ENCODE data around the gene ELMO3. TPM values are rescaled to one million over a fixed set of nuclear protein-coding genes. Genes with fewer than 3 reads are reported as not detected.
A peak's percentile ranks its signal among the peaks of the same experiment; 100 is the strongest.

Gene ELMO3
- total and polyA plus RNA-seq, 3 experiments from 2014 or later = 5.0 to 5.3 TPM; not detected in 1

DNA sequence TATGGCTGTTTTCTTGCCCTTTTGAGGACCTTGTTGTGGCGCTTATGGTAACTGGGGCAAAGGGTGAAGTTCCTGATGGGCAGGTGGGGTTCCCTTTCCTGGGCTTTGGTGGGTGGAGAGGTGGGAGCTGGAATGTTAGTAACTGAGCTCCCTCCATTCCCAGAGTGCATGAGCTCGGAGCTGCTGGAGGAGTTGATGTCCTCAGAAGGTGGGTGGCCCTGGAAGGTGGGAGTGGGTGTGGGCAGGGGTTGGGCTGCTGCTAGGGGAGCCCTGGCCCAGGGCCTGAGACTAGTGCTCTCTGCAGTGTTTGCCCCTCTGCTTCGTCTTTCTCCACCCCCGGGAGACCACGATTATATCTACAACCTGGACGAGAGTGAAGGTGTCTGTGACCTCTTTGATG, 1.2 kb upstream of the ELMO3 start:
- no peak for DNase-seq
- no peak overlapping the region for H3K27ac Mint-ChIP-seq
- ChIA-PET CTCF (interaction anchor here (0.9 to 1.5 kb wide), 6 partner anchors 9 to 244 kb away, joined by 3 to 5 read pairs (median 3); partner anchors contain the start of gene FHOD1), POLR2A (no interaction called here)
- no peak overlapping the region for H3K4me3 Mint-ChIP-seq
- no peaks in the 10 kb centered on the region for H3K9me3 ChIP-seq (ENCODE audit: low read length)
- peaks cover 42% of the 10 kb centered on the region for H3K36me3 ChIP-seq (ENCODE audit: insufficient read depth, low read length)
- H3K27me3 ChIP-seq (ENCODE audit: insufficient read depth, low read length, poor library complexity, severe bottlenecking) = no peaks in the 10 kb centered on the region
- no peaks in the 10 kb centered on the region for H3K27me3 Mint-ChIP-seq
- peaks cover 13% of the 10 kb centered on the region for H3K4me1 ChIP-seq (ENCODE audit: insufficient read depth, low read length)
- no peak overlapping the region for H3K27ac ChIP-seq (ENCODE audit: low read depth, low read length)
- no peak overlapping the region for H3K4me3 ChIP-seq (ENCODE audit: low read length)
- no peaks in the 10 kb centered on the region for H3K9me3 Mint-ChIP-seq
- peaks cover 23 to 49% (median 40%) of the 10 kb centered on the region in 3 donors for H3K4me1 Mint-ChIP-seq
- H3K36me3 Mint-ChIP-seq = peaks cover 8 to 82% (median 11%) of the 10 kb centered on the region in 3 donors

DNA sequence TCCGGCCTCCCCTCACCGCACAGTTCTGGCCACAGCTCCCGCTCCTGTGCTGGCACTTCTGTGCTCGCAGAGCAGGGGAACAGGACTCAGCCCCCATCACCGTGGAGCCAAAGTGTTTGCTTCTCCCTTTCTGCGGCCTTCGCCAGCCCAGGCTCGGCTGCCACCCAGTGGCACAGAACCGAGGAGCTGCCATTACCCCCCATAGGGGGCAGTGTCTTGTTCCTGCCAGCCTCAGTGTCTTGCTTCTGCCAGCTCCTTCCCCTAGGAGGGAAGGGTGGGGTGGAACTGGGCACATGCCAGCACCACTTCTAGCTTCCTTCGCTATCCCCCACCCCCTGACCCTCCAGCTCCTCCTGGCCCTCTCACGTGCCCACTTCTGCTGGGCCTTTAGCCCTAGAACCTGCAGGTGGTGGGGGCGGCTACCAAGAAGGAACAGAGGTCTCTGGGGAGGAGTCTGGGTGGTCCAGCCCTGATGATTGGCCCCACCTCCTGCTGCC, 645 bp upstream of the ELMO3 start:
- Histone ChIP-seq H3K36me3 (ENCODE audit: insufficient read depth, low read length) (peaks cover 42% of the 10 kb centered on the region), H3K4me1 (ENCODE audit: insufficient read depth, low read length) (peaks cover 7% of the 10 kb centered on the region), H3K4me3 (ENCODE audit: low read length) (no peak overlapping the region), H3K27me3 (ENCODE audit: insufficient read depth, low read length, poor library complexity, severe bottlenecking) (no peaks in the 10 kb centered on the region), H3K9me3 (ENCODE audit: low read length) (no peaks in the 10 kb centered on the region), H3K27ac (ENCODE audit: low read depth, low read length) (no peak overlapping the region)
- no peak for DNase-seq
- CTCF ChIA-PET = interaction anchor here (0.9 to 1.5 kb wide), 5 partner anchors 9 to 245 kb away, joined by 3 to 4 read pairs (median 3); partner anchors contain the start of gene FHOD1
- Mint-ChIP-seq H3K27me3 (no peaks in the 10 kb centered on the region), H3K4me3 (peak overlapping the region in 1 of 7 donors; percentile 7), H3K4me1 (peaks cover 19 to 43% (median 34%) of the 10 kb centered on the region in 3 donors), H3K36me3 (peaks cover 8 to 84% (median 11%) of the 10 kb centered on the region in 3 donors), H3K27ac (peak overlapping the region in 3 of 8 donors; percentile 45 to 79 (median 67)), H3K9me3 (no peaks in the 10 kb centered on the region)
- POLR2A ChIA-PET = no interaction called here

DNA sequence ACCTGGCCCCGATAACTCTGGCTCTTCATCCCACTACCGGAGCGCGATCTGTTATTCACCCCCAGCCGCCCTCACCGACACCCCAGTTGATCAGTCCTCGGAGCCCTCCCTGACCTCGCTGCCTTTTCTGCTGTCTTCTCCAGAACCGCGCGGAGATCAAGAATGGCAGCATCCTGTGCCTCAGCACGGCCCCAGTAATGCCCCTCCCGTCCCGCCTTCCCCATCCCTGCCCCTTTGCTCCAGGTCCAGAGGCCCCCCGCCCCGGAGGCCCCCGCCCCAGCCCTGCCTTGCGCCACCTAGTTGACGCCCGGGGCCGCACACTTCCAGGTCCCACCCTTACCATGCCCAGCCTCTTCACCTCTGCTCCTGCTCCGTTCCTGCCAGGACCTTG, 872 bp downstream of the ELMO3 start:
- Histone ChIP-seq H3K36me3 (ENCODE audit: insufficient read depth, low read length) (peaks cover 36% of the 10 kb centered on the region), H3K27ac (ENCODE audit: low read depth, low read length) (no peak overlapping the region), H3K9me3 (ENCODE audit: low read length) (no peaks in the 10 kb centered on the region), H3K4me1 (ENCODE audit: insufficient read depth, low read length) (no peaks in the 10 kb centered on the region), H3K27me3 (ENCODE audit: insufficient read depth, low read length, poor library complexity, severe bottlenecking) (no peaks in the 10 kb centered on the region), H3K4me3 (ENCODE audit: low read length) (no peak overlapping the region)
- Mint-ChIP-seq H3K9me3 (no peaks in the 10 kb centered on the region), H3K27me3 (no peaks in the 10 kb centered on the region), H3K36me3 (peaks cover 8 to 78% (median 11%) of the 10 kb centered on the region in 3 donors), H3K4me3 (no peak overlapping the region), H3K4me1 (peaks cover 9 to 28% (median 22%) of the 10 kb centered on the region in 3 donors), H3K27ac (peak overlapping the region in 1 of 8 donors; percentile 20)
- ChIA-PET POLR2A (no interaction called here), CTCF (no interaction called here)
- DNase-seq = no peak

DNA sequence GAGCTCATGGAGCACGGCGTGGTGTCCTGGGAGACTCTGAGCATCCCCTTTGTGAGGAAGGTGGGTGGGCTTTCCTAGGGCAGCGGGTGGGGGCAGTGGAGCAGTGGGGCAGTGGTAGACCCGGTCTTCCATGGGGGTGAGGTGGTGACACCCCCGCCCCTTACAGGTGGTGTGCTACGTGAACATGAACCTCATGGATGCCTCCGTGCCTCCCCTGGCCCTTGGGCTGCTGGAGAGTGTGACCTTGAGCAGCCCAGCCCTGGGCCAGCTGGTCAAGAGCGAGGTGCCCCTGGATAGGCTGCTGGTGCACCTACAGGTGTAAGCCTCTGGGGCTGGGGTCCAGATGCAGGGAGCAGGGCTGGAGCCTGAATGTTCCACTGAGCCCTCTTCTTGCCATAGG, 1.6 kb downstream of the ELMO3 start:
- Histone ChIP-seq H3K27ac (ENCODE audit: low read depth, low read length) (no peak overlapping the region), H3K36me3 (ENCODE audit: insufficient read depth, low read length) (peaks cover 29% of the 10 kb centered on the region), H3K27me3 (ENCODE audit: insufficient read depth, low read length, poor library complexity, severe bottlenecking) (no peaks in the 10 kb centered on the region), H3K9me3 (ENCODE audit: low read length) (no peaks in the 10 kb centered on the region), H3K4me1 (ENCODE audit: insufficient read depth, low read length) (no peaks in the 10 kb centered on the region), H3K4me3 (ENCODE audit: low read length) (no peak overlapping the region)
- Mint-ChIP-seq H3K9me3 (no peaks in the 10 kb centered on the region), H3K27me3 (no peaks in the 10 kb centered on the region), H3K4me1 (peaks cover 9 to 21% (median 15%) of the 10 kb centered on the region in 3 donors), H3K4me3 (no peak overlapping the region), H3K36me3 (peaks cover 8 to 72% (median 11%) of the 10 kb centered on the region in 3 donors), H3K27ac (peak overlapping the region in 1 of 8 donors; percentile 60)
- POLR2A ChIA-PET = interaction anchor here (0.6 kb wide), 1 partner anchor 170 kb away, joined by 4 read pairs; no protein-coding TSS in a partner anchor
- no peak for DNase-seq
- CTCF ChIA-PET = no interaction called here

DNA sequence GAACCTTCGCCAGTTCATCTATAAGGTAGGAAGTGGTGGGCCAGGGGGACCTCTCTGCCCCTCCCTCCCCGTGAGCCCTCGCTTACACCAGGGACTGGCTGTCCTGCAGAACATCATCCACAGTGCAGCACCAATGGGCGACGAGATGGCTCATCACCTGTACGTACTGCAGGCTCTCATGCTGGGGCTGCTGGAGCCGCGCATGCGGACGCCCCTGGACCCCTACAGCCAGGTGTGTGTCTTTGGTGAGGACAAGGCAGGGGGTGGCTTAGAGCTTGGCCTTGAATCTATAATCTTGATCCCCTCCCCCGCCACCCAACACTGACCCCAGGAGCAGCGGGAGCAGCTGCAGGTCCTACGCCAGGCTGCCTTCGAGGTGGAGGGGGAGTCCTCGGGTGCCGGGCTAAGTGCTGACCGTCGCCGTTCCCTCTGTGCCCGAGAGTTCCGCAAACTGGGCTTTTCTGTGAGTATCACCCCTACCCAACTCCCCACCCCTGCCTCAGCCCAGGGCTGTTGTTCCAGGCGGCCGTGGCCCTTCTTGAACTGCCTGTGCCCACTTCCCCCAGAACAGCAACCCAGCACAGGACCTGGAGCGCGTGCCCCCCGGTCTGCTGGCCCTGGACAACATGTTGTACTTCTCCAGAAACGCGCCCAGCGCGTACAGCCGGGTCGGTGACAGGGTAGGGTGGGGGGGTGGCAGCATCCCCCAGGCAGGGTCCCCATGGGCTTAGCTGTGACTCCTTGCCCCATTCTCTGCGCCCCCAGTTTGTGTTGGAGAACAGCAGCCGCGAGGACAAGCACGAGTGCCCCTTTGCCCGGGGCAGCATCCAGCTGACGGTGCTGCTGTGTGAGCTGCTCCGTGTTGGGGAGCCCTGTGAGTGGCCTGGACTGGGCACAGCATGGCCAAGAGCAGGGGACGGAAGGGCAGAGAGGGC, 2.7 kb downstream of the ELMO3 start:
- Histone ChIP-seq H3K4me1 (ENCODE audit: insufficient read depth, low read length) (no peaks in the 10 kb centered on the region), H3K36me3 (ENCODE audit: insufficient read depth, low read length) (peaks cover 17% of the 10 kb centered on the region), H3K27me3 (ENCODE audit: insufficient read depth, low read length, poor library complexity, severe bottlenecking) (no peaks in the 10 kb centered on the region)

DNA sequence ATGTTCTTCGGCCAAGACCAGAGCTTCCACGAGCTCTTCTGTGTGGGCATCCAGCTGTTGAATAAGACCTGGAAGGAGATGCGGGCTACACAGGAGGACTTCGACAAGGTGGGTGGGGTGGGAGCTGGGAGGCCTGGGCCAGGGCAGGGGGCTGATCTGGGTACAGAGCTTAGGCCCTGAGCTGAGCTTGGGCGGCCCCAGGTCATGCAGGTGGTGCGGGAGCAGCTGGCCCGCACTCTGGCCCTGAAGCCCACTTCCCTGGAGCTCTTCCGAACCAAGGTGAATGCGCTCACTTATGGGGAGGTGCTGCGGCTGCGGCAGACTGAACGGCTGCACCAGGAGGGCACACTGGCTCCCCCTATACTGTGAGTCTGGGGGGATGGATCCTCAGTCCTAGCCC, 3.5 kb downstream of the ELMO3 start:
- Histone ChIP-seq H3K27me3 (ENCODE audit: insufficient read depth, low read length, poor library complexity, severe bottlenecking) (no peaks in the 10 kb centered on the region), H3K4me3 (ENCODE audit: low read length) (no peak overlapping the region), H3K4me1 (ENCODE audit: insufficient read depth, low read length) (no peaks in the 10 kb centered on the region), H3K9me3 (ENCODE audit: low read length) (no peaks in the 10 kb centered on the region), H3K27ac (ENCODE audit: low read depth, low read length) (no peak overlapping the region), H3K36me3 (ENCODE audit: insufficient read depth, low read length) (peaks cover 9% of the 10 kb centered on the region)
- Mint-ChIP-seq H3K4me1 (peaks cover 0 to 5% (median 0%) of the 10 kb centered on the region in 3 donors), H3K27ac (peak overlapping the region in 1 of 8 donors; percentile 68), H3K9me3 (no peaks in the 10 kb centered on the region), H3K27me3 (no peaks in the 10 kb centered on the region), H3K4me3 (no peak overlapping the region), H3K36me3 (peaks cover 0 to 52% (median 0%) of the 10 kb centered on the region in 3 donors)
- no peak for DNase-seq
- POLR2A ChIA-PET = interaction anchor here (0.5 kb wide), 1 partner anchor 65 kb away, joined by 8 read pairs; no protein-coding TSS in a partner anchor
- CTCF ChIA-PET = no interaction called here

More for the DNA sequence above, 2.7 kb downstream of the ELMO3 start:
- ChIA-PET CTCF (no interaction called here), POLR2A (interaction anchor here (0.5 kb wide), 1 partner anchor 66 kb away, joined by 8 read pairs; no protein-coding TSS in a partner anchor)
- Mint-ChIP-seq H3K4me1 (peaks cover 2 to 10% (median 3%) of the 10 kb centered on the region in 3 donors), H3K9me3 (no peaks in the 10 kb centered on the region), H3K36me3 (peaks cover 2 to 60% (median 2%) of the 10 kb centered on the region in 3 donors), H3K27ac (no peak overlapping the region), H3K27me3 (no peaks in the 10 kb centered on the region), H3K4me3 (no peak overlapping the region)
- Histone ChIP-seq H3K9me3 (ENCODE audit: low read length) (no peaks in the 10 kb centered on the region), H3K4me3 (ENCODE audit: low read length) (no peak overlapping the region), H3K27ac (ENCODE audit: low read depth, low read length) (no peak overlapping the region)
- DNase-seq = no peak

DNA sequence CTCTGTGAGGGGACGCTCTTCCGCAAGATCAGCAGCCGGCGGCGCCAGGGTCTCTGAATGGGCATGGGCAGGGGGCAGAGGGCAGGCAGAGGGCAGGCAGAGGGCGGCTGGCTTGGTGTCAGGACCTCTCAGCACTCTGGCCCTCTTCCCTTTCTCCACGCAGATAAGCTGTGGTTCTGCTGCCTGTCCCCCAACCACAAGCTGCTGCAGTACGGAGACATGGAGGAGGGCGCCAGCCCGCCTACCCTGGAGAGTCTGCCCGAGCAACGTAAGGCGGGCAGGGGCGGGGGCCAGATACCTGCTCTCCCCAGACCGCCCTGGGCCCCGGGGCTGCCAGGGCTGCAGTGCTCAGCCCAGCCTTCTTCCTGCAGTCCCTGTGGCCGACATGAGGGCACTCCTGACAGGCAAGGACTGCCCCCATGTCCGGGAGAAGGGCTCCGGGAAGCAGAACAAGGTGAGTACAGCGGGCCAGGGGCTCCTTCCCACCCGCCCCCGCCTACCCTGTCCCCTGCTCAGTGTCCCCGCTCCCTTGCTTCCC, 4.1 kb downstream of the ELMO3 start:
- no peaks in the 10 kb centered on the region for H3K27me3 ChIP-seq (ENCODE audit: insufficient read depth, low read length, poor library complexity, severe bottlenecking)
- H3K9me3 Mint-ChIP-seq = no peaks in the 10 kb centered on the region
- H3K4me1 Mint-ChIP-seq = peaks cover 0 to 5% (median 0%) of the 10 kb centered on the region in 3 donors
- H3K27me3 Mint-ChIP-seq = no peaks in the 10 kb centered on the region
- no peak overlapping the region for H3K27ac ChIP-seq (ENCODE audit: low read depth, low read length)
- H3K36me3 ChIP-seq (ENCODE audit: insufficient read depth, low read length) = peaks cover 3% of the 10 kb centered on the region
- no peak for DNase-seq
- no peaks in the 10 kb centered on the region for H3K9me3 ChIP-seq (ENCODE audit: low read length)
- peaks cover 0 to 46% (median 0%) of the 10 kb centered on the region in 3 donors for H3K36me3 Mint-ChIP-seq
- POLR2A ChIA-PET = no interaction called here
- H3K4me3 Mint-ChIP-seq = no peak overlapping the region
- CTCF ChIA-PET = no interaction called here
- no peaks in the 10 kb centered on the region for H3K4me1 ChIP-seq (ENCODE audit: insufficient read depth, low read length)
- peak overlapping the region in 1 of 8 donors; percentile 58 for H3K27ac Mint-ChIP-seq
- H3K4me3 ChIP-seq (ENCODE audit: low read length) = no peak overlapping the region

Measured in CD8-positive, alpha-beta memory T cell (primary cell).